SK-N-SH (cell line): ENCODE results near the gene SLAMF1. TPM values are rescaled to one million over a fixed set of nuclear protein-coding genes. Genes with fewer than 3 reads are reported as not detected.

Experiments
- polyA plus RNA-seq, 3 experiments: library from polyadenylated mRNA; depleted of rRNA; stranded (reverse); fragments of >200 nt; gene quantifications; 2 replicates each; pipeline ENCODE4 v1.2.3, GENCODE V29; 2012

Gene SLAMF1
- polyA plus RNA-seq, 1 of the 3 experiments (the other 2 are of a cell fraction) = not detected

Other genes with a start within 250 kb of the SLAMF1 start
- gene VANGL2, start 246.5 kb downstream of the SLAMF1 start, polyA plus RNA-seq (2012; rRNA removed) = 13.4 and 17.5 TPM in 2 replicates
- not detected in 2 replicates for gene SLAMF6, start 123.8 kb downstream of the SLAMF1 start, polyA plus RNA-seq (2012; rRNA removed)
- gene CD84, start 67.5 kb downstream of the SLAMF1 start, polyA plus RNA-seq (2012; rRNA removed) = not detected in 2 replicates
- not detected in 2 replicates for gene CD48, start 64.8 kb upstream of the SLAMF1 start, polyA plus RNA-seq (2012; rRNA removed)
- not detected in 2 replicates for gene SLAMF7, start 92.2 kb upstream of the SLAMF1 start, polyA plus RNA-seq (2012; rRNA removed)
- not detected in 2 replicates for gene LY9, start 149.1 kb upstream of the SLAMF1 start, polyA plus RNA-seq (2012; rRNA removed)
- gene CD244, start 215.8 kb upstream of the SLAMF1 start, polyA plus RNA-seq (2012; rRNA removed) = not detected in 2 replicates
- not detected in 2 replicates for gene ITLN1, start 238.1 kb upstream of the SLAMF1 start, polyA plus RNA-seq (2012; rRNA removed)